ENCODE results near the gene KIR3DL2.
"Not testable (repeated sequence)": the region's sequence is repeated elsewhere in the genome, so short reads cannot be mapped to it uniquely, and the experiment has no call there.

DNA sequence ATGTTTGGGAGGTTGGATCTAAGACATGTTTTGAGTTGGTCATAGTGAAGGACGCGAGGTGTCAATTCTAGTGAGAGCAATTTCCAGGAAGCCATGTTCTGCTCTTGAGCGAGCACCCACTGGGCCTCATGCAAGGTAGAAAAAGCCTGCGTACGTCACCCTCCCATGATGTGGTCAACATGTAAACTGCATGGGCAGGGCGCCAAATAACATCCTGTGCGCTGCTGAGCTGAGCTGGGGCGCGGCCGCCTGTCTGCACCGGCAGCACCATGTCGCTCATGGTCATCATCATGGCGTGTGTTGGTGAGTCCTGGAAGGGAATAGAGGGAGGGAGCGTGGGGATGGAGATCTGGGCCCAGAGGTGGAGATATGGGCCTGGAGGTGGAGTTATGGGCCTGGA lies 17.7 kb upstream of the KIR3DL2 start, which contains the start of gene KIR2DS4:
- TF ChIP-seq CTCF (IDR thresholded peaks at IDR 0.05; ENCODE audit: low read depth, low read length); EZH2phosphoT487 (IDR thresholded peaks at IDR 0.05; ENCODE audit: low read depth): not testable (repeated sequence)

Measured in OCI-LY3 (cell line).